NCI-H226 (cell line): ENCODE measurements around the gene BRD8.
A peak's percentile ranks its signal among the peaks of the same experiment; 100 is the strongest.
"Not testable (repeated sequence)": the region's sequence is repeated elsewhere in the genome, so short reads cannot be mapped to it uniquely, and the experiment has no call there.

ENCODE experiments used
- DNase-seq: peaks from one replicate; pipeline ENCODE4 v3.0.0-alpha.2; 2015

BRD8 gene, protein sequence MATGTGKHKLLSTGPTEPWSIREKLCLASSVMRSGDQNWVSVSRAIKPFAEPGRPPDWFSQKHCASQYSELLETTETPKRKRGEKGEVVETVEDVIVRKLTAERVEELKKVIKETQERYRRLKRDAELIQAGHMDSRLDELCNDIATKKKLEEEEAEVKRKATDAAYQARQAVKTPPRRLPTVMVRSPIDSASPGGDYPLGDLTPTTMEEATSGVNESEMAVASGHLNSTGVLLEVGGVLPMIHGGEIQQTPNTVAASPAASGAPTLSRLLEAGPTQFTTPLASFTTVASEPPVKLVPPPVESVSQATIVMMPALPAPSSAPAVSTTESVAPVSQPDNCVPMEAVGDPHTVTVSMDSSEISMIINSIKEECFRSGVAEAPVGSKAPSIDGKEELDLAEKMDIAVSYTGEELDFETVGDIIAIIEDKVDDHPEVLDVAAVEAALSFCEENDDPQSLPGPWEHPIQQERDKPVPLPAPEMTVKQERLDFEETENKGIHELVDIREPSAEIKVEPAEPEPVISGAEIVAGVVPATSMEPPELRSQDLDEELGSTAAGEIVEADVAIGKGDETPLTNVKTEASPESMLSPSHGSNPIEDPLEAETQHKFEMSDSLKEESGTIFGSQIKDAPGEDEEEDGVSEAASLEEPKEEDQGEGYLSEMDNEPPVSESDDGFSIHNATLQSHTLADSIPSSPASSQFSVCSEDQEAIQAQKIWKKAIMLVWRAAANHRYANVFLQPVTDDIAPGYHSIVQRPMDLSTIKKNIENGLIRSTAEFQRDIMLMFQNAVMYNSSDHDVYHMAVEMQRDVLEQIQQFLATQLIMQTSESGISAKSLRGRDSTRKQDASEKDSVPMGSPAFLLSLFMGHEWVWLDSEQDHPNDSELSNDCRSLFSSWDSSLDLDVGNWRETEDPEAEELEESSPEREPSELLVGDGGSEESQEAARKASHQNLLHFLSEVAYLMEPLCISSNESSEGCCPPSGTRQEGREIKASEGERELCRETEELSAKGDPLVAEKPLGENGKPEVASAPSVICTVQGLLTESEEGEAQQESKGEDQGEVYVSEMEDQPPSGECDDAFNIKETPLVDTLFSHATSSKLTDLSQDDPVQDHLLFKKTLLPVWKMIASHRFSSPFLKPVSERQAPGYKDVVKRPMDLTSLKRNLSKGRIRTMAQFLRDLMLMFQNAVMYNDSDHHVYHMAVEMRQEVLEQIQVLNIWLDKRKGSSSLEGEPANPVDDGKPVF

DNA sequence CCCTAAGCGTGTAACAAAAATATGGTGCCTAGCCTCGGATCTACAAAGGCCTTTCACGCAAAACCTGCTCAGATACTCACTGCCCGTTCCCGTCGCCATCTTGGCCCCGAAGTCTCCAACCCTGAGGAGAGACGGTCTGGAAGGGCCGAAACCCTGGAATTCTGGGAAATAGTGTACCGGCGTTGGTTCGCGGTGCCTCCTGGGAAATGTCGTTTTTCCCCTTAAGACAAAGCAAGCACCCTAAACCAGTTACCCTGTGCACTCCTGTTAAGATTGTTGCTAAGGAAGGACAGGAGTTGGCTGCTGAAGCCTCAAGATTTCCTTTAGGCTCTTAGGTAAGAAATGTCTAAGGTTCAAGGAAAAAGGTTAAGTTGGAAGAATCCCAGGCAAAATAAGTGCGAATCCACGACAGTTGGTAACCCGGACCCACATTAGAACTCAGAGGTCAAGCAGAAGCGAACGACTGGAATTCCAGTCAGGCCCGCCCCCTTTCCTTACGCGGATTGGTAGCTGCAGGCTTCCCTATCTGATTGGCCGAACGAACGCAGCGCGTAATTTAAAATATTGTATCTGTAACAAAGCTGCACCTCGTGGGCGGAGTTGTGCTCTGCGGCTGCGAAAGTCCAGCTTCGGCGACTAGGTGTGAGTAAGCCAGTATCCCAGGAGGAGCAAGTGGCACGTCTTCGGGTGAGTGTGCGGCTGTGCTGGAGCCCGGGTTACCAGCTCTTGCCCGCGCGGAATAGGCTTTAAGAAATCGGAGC, at the start of gene BRD8, which contains the start of gene KIF20A:
BRD8 (minus strand) TSS at position 115 of the 761 bp plus-strand sequence; CDS start at position 99, 16 bp downstream.
KIF20A (plus strand) TSS at position 597 of the 761 bp plus-strand sequence. CDS start 569 bp downstream, outside the sequence.
- peak; percentile 93 for DNase-seq

DNA sequence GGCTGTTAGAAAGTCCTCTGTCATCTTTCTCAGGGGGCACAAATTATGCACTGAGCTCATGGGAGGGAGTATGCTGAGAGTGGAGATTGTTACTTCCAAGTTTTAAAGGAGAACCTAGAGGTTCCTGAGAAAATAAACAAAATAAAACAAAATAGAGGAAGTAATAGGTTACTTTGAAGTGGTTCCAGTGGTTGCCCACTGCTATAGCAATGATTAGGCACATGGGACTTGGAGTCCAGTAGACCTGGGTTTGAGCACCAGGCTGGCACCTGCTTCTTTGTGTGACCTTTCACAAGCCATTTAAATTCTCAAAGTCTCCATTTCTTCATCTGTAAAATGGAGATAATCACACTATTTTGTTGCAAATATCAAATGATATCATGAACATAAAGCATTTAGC, 48.5 kb upstream of the BRD8 start:
- DNase-seq, result no peak

DNA sequence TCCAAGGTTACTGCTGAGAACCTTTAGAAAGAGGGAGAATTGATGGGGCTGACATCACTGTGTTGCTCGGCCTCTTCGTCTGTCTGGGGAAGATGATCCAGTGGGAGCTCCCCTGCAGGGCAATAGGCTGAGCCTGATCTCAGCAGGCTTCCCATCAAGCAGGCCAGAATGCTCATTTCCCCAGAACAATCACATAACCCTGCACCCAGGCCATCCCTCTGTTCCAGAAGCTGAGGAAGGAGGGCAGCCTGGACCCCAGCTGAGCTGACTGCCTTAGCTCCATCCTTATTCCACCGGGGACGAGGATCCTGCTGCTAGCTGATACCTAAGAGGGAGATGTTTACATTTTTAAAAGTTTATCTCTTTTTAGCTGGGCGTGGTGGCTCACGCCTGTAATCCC, 46.3 kb upstream of the BRD8 start:
- DNase-seq, result no peak

DNA sequence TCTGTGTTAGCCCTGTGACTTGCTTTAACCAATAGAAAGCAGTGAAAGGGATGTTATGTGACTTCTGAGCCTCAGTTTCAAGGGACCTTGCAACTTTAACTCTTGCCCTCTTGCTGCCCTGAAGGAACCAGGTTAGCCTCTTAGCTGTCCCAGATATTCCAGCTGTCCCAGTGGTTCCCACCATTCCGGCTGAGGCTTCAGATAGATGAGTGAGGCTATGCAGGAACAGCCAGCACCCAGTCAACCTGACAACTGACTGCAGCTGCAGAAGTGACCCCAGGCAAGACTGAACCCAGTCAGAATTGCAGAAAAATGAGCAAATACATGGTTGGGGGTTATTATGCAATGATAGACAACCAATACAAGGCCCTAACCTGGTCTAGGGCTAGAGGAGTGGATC, 45.1 kb upstream of the BRD8 start:
- DNase-seq, result no peak

DNA sequence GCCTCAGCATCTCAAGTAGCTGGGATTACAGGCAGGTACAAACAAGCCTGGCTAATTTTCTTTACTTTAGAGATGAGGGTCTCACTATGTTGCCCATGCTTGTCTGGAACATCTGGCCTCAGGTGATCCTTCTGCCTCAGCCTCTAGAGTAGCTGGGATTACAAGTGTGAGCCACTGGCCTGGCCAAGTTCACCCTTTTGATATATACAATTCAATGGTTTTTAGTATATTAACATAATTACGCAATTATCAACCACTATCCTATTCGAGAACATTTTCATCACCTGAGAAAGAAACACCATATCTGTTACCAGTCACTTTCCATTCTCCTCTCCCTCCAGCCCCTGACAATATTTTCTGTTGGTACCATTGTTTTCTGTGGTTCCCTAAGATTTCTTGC, 38.4 kb upstream of the BRD8 start:
- DNase-seq, result no peak

DNA sequence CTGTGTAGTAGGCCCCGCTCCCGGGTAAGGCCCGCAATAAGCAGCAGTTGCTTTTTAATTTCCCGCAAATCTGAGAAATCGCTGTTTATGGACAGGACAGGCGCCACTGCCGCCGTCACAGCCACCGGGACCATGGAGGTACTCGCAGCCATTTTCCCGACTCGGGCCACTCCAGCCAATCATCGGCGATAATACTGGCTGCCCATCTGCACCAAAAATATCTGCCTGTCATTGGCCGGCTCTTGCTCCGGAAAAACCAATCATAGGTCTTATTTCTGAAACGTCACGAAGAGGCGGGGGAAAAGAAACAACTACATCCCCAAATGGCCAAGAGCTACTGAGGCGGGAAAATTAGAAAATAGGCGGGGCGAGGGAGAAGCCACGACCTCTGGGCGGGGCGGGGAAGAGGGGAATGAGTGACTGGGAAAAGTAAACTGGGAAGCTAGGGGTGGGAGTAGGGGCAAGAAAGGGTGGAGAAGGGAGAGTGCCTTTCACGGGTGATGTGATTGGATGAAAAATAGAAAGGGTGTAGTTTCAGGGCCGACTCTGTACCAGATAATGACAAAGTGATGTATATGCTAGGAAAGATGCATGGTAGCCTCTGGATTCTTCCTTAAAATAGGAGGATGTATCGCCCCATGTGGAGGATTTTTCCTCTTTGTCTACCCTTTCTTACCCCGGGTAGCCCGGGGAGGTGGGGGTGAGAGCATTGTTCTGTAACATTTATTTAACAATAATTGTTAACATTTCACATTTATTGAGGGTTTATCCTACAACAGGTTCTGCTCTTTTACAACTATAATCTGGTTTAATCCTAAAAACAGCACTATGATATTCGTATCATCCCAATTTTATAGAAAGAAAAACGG, 35.0 kb upstream of the BRD8 start, which contains the start of gene CDC23:
CDC23 (minus strand) TSS at position 163 of the 869 bp plus-strand sequence; CDS start at position 152, 11 bp downstream.
- DNase-seq, result peak; percentile 98

DNA sequence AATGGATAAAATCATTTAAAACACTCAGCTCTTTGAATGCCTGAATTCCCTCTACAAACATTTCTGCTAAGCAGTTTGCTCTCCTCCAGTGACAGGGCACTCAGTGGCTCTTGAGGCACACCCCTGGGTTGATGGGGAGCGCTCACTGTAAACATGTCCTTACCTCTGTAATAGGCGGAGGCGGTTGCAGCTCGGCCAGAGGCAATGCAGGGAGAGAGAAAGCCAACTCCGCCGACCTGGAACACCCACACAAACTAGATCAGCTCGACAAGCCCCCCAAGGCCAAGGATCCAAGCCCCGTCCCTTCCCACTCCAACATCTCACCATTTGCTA, 34.4 kb upstream of the BRD8 start:
- no peak for DNase-seq

DNA sequence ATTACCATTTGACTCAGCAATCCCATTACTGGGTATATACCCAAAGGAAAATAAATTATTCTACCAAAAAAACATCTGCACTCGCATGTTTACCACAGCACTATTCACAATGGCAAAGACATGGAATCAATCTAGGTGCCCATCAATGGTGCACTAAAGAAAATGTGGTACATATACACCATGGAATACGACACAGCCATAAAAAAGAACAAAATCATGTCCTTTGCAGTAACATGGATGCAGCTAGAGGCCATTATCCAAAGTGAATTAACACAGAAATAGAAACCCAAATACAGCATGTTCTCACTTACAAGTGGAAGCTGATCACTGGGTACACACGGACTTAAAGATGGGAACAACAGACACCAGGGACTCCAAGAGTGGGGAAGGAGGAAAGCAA, 32.6 kb upstream of the BRD8 start:
- no peak for DNase-seq

DNA sequence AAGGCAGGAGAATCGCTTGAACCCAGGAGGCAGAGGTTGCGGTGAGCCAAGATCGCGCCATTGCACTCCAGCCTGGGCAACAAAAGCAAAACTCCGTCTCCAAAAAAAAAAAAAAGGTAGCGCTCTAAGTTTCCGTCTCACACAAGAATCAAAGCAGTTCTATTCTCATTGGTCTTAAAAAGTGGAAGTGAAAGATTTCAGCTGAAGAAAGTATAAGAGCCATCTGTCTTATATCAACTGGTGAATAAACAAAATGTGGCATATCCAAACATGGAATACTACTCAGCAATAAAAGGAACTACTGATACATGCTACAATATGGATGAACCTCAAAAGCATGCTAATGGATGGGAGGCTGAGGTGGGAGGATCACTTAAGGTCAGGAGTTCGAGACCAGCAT, 15.4 kb upstream of the BRD8 start:
- DNase-seq, result not testable (repeated sequence)

DNA sequence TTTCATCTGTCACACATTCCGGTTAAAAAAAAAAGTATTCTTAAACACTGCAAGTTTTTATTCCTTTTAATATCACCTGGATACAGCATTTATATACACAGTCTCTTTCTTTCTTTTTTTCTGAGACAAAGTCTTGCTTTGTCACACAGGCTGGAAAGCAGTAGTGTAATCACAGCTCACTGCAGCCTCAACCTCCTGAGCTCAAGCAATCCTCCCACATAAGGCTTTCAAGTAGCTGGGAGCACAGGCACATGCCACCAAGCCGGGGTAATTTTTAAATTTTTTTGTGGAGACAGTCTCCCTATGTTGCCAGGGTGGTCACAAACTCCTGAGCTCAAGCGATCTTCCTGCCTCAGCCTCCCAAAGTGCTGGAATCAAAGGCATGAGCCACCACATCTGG, 14.4 kb upstream of the BRD8 start:
- no peak for DNase-seq

DNA sequence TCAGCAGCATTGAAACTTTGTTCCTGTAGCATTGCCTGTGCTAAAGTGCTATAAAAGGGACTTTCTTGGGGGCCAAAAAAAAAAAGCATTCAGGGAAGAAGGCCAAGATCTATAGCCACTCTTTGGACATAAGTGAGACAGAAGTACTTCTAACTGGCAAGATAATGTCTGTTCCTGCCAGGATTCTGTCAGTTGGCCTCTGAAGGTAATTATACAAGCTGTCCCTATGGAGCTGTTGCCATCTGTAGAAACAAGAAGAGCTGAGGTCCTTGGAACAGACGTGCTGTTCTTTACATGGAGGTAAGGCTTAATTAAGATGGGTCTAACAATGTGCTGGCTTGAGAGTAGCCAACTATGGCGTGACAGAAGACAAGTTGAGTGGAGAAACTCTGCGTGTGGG, 10.2 kb upstream of the BRD8 start:
- no peak for DNase-seq

DNA sequence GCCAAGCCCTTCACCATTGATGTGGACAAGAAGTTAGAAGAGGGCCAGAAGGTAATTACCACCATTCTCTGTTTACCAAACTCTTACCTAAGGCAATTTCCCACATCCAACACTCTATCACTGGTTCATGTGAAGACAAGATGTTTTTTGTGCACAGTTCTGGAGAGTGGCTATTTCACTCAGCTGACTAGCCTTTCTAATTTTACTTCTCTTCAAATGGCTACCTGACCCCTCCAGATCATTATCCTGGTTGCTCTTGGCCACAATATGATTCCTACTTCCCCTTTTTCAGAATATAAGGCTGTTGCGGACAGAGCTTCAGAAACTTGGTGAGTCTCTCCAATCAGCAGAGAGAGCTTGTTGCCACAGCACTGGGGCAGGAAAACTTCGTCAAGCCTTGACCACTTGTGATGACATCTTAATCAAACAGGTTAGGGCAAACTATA, 7.6 kb upstream of the BRD8 start:
- DNase-seq, result no peak

DNA sequence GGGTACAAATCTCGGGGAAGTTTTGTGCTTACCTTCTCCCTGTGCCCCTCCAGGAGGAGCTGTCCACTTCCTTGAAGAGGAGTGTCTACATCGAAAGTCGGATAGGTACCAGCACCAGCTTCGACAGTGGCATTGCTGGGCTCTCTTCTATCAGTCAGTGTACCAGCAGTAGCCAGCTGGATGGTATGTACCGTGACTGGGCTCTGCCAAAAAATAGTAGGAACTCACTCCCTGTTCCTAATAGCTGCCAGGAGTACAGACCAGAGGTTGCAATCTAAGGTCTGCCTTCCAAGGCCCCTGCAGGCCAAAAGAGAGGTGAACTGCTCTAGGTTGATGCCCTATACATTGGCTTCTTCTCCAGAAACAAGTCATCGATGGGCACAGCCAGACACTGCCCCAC, 4.4 kb upstream of the BRD8 start:
- DNase-seq, result no peak

DNA sequence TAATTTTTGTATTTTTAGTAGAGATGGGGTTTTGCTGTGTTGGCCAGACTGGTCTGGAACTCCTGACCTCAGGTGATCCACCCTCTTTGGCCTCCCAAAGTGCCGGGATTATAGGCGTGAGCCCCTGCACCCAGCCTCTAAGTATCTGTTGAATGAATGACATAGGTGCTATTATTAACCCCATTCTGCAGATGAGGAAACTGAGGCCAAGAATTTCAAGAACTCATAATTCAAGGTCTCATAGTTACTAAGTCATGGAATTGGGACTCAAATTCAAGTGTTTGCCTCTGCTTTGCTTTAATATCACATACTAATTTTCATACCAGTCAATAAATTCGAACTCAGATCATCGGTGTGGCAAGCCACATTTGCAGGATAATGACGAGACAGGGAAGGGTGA, 2.4 kb upstream of the BRD8 start:
- DNase-seq, result no peak

DNA sequence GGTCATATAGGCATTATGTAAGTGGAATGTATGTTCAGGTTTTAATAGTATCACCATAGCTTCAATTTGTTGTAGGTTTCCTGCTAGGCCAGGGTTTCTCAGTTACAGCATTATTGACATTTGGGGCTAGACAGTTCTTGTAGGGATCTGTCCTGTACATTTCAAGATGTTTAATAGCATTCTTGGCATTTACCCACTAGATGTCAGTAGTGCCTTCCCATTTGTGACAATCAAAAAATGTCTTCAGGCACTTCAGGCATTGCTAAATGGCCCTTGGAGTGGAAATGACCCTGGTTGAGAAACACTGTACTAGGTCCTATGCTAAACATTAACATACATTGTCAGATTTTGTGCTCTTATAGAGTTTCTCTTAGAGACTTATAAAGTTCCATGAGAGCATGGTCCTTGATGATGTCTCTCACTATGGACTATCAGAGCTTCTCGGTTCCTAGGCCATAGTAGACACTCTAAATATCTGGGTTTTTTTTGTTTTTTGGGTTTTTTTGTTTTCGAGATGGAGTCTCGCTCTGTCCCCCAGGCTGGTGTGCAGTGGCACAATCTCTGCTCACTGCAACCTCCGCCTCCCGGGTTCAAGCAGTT, 1.9 kb upstream of the BRD8 start:
- DNase-seq, result peak; percentile 18

DNA sequence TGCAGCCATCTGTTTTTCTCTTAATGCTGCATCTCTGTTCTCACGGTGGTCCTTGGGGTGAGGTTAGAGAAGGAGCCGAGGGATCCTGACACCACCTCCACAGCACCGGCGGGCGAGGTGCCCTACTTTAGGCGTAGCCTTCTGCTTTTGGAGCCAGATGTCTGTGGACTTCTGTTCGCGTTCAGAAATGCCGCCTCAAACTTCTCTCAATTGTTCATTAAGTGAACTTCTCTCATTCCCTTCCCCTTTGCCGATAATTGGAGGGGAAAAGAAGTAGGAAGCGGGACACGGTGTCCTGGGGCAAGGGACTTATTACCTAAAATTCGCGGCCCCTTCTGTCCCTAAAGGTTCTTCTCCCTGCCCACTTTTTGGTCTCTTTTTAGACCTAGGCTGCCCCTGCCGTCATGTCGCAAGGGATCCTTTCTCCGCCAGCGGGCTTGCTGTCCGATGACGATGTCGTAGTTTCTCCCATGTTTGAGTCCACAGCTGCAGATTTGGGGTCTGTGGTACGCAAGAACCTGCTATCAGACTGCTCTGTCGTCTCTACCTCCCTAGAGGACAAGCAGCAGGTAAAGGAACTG, 937 bp upstream of the BRD8 start:
- no peak for DNase-seq

DNA sequence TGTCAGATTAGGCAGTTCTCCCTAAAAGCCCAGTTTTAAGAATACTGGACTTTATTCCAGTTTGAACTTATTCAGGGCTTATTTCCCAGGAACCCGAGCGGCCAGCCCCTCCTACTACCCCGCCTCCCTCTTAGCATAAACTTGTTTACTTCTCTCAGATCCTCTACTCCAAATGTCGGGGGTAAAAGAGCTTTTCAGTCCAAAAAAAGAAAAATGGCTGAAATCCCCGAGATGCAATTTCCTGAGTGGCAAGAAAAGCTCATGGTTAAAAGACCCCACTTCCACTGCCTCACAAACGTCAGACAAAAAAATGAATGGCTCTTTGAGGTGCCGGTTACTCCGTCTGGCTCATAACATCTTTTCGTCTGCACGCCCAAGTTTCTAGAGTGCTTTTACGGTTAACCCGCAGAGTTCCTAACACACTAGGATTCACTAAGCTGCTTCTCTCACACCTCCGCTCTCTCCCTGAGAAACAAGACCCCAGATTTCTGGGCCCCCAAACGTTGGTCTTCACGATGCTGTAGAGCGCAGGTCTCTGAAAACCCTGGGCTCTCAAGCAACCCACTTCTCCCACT, 402 bp downstream of the BRD8 start:
- peak; percentile 6 for DNase-seq

DNA sequence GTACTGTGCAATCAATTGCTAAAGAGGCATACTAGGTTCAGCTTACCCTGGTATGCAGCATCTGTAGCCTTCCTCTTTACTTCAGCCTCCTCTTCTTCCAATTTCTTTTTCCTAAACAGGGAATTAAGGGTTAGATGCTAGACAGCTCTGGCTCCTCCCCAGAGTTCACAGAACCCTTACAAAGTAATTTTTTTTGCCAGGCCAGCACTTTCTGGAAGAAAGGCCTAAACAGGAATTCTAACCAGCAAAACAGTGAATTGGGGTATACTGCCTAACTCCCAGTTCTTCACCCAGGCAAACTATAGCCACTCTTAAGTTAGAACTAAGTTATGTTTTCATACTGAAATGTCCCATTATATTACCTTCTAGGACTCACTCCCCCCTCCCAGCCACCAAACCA, 8.1 kb downstream of the BRD8 start:
- DNase-seq, result no peak

DNA sequence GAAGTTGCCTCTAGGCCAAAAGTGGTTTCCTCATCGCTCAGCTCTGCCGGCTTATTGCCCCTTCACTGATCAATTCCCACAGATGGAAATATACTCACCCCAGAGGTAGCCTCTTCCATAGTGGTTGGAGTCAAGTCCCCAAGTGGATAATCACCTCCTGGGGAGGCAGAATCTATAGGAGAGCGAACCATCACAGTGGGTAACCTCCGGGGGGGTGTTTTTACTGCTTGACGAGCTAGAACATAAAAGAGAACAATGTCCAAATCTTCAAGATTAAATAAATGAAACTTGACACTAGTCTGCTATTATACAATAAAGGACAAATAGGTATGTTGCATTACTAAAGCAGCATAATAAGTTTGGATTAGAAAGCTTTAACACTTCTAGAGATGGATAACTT, 9.3 kb downstream of the BRD8 start:
- no peak for DNase-seq

DNA sequence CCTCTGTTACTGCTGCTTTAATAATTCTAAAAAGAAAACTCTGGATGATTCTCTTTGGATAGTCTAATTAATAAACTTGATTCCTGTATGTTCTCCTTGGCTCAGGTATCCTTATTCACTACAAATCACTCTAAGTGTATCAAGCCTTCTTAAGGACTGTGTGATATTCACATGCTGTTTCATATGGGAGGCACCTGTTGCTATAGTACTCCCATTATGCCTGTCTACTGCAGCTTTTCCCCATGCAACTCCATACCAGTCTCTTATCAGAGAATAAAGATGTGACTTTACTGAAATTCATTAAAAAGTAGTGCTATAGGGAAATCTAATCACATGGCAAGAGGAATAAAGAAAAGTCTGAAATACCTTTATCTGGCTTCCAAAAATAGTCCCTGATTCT, 14.7 kb downstream of the BRD8 start:
- DNase-seq, result no peak
